GM12874 (cell line): ENCODE results near the gene CCR8.

Source experiments
- CTCF ChIP-seq: IDR thresholded peaks from 2 replicates; pipeline ENCODE4 v1.5.1; 2011; ENCODE audit warnings: low read depth, mild to moderate bottlenecking, control low read depth, low read length, moderate library complexity; ENCODE audit not compliant: insufficient read depth

Gene CCR8

GRCh38 chr3:39358333-39358732 lies 28.8 kb downstream of the CCR8 start:
- TF ChIP-seq CTCF: no peak

- no peak for TF ChIP-seq CTCF
Measured at GRCh38 chr3:39361252-39361927, 31.9 kb downstream of the CCR8 start.

- TF ChIP-seq CTCF: no peak
Measured at GRCh38 chr3:39362192-39362591, 32.7 kb downstream of the CCR8 start.

GRCh38 chr3:39362812-39363211 lies 33.3 kb downstream of the CCR8 start:
- no peak for TF ChIP-seq CTCF

- TF ChIP-seq CTCF: no peak
Measured at GRCh38 chr3:39372833-39373232, 43.3 kb downstream of the CCR8 start.

GRCh38 chr3:39376959-39377634 lies 47.6 kb downstream of the CCR8 start:
- no peak for TF ChIP-seq CTCF

GRCh38 chr3:39378088-39378487 lies 48.6 kb downstream of the CCR8 start:
- TF ChIP-seq CTCF: peak; percentile 90
